D721Med (cell line): Measurements from ENCODE around the gene CASQ2.

Experiments
- DNase-seq: peaks from one replicate; pipeline ENCODE4 v3.0.0; 2011; ENCODE audit warnings: low spot score; ENCODE audit not compliant: insufficient read length
- FAIRE-seq: peaks from 2 replicates; lab custom pipeline; 2011; peaks lifted over from hg19 to GRCh38; lab: Jason Lieb, UNC
- TF ChIP-seq, protein P1 (sequence below): IDR thresholded peaks from 2 replicates; pipeline ENCODE4 v1.5.1; 2012; ENCODE audit warnings: mild to moderate bottlenecking, control low read depth; ENCODE audit not compliant: insufficient read depth; ENCODE audit errors: missing control alignments

Gene CASQ2

DNA sequence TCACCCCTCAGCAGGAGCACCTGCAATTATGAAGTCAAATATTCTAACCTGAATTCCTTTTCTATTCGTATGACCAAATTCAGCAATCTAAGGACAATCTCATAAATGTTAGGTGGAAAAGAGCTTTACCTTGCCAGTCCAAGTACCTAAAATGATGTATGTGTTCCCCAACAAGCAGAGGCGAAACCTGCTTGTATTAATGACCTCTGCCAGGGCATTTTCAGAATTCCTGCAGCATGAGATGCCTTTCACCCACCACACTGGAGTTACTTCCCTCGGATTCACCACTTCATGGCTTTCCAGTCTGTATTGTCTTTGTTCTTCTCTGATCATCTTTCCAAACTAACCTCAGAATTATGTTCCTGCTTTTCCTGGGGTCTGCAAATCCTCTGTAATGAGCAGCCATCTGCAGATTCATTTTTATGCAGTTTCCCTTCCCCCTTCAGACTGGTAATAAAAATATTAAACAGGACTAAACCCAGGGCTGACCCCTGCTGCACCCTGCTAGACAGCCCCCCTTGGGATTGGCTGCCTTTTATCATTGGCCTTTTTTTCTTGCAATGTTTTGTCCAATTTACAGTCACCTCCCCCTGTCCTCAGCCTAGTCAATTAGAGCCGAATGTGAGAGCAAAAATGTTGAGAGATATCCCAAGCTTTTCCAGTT is 26.6 kb upstream of the CASQ2 start:
- TF ChIP-seq, protein P1, sequence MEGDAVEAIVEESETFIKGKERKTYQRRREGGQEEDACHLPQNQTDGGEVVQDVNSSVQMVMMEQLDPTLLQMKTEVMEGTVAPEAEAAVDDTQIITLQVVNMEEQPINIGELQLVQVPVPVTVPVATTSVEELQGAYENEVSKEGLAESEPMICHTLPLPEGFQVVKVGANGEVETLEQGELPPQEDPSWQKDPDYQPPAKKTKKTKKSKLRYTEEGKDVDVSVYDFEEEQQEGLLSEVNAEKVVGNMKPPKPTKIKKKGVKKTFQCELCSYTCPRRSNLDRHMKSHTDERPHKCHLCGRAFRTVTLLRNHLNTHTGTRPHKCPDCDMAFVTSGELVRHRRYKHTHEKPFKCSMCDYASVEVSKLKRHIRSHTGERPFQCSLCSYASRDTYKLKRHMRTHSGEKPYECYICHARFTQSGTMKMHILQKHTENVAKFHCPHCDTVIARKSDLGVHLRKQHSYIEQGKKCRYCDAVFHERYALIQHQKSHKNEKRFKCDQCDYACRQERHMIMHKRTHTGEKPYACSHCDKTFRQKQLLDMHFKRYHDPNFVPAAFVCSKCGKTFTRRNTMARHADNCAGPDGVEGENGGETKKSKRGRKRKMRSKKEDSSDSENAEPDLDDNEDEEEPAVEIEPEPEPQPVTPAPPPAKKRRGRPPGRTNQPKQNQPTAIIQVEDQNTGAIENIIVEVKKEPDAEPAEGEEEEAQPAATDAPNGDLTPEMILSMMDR, result no peak
- no peak for FAIRE-seq

DNA sequence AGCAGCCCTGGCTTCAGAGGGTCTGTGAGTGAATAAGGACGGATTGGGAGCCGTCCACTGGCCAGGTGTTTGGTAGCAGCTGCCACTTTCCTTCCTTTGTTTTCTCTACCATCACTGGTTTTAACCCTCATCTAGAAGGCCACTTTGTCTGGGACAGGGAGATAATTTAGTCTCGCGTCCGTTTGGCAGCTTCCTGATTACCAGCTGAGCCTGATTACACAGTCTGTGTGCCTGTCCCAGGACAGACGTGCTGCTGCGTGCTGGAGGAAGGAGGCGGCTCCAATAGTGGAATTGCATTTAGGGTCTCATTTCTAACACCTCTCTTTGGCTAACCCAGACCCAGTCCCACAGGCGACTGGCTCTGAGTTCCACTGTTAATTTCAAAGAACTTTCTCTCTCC is 24.6 kb upstream of the CASQ2 start:
- FAIRE-seq, result no peak
- TF ChIP-seq, protein P1, result no peak
- no peak for DNase-seq

More for the DNA sequence above, 26.6 kb upstream of the CASQ2 start:
- no peak for DNase-seq

DNA sequence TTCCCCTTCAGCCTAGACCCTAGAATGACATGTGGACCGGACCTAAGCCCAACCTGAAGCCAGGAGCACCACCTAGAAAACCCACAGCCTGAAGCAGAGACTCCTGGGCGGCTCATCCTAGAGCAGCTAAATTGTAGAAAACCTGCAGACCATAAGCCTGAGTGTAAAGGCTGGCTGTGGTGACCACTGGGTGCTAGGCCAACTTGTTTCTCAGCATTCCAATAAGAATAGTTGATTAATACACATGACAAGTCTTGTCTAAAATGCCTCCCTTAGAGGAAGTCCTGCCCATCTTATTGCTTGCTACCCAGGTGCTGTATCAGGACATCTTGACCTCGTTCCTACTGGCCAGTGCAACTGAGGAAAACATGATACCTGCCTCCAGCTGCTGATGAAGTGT is 23.3 kb upstream of the CASQ2 start:
- TF ChIP-seq, protein P1, result no peak
- DNase-seq (no peak), FAIRE-seq (no peak)

DNA sequence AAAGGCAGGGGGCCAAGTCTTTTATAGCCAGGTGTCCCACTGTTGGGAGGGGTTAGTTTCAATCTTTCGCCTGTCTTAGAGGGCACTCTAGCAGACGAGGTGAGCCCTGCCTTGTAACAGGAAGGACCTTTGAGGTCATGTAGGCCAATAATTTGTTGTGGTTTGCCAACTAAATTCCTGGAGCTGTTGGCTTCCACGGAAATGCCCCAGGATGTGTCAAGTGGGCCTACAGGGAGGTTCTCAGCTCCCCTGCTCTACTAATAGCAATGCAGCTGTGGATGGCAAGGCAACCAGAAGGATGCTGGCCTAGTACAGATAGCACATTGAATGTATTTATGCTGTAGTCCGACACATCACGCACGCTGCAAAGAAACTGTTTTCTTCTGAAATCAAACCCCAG is 22.3 kb upstream of the CASQ2 start:
- no peak for DNase-seq
- TF ChIP-seq, protein P1, result no peak
- no peak for FAIRE-seq

DNA sequence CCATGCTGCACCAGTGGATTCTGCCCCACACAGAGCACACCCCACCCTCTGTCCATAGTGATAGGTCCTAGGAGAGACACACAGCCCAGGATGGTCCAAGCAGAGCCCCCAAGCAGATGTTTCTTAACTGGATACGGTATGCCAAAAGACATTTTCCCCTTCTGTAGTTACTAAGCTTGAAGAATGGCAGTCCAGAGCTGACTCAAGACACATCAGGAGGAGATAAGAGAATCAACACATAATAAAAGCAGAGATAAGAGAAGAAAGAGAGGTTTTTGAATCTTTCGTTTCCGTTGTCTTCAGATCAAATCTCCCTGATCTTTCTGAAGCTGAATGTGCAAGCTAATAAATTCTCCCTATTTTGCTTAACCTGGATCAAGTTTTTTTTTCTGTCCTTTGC is 21.8 kb upstream of the CASQ2 start:
- FAIRE-seq (no peak), DNase-seq (no peak)

DNA sequence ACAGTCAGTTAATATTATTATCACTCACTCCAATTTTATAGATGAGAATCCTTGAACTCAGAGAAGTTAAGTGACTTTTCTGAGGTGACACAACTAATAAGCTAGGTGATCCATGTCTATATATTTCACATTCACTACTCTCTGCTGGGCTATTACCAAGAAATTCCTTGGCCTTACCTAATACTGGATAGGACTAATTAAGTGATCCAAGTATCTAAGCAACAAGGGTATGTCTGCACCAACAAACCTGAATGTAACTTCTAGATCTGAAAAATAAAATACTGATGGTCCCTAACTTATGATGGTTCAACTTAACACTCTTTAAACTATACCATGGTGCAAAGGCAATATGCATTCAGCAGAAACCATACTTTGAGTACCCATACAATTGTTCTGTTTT is 14.8 kb upstream of the CASQ2 start:
- FAIRE-seq, result no peak

More for the DNA sequence above, 21.8 kb upstream of the CASQ2 start:
- TF ChIP-seq, protein P1, result no peak

DNA sequence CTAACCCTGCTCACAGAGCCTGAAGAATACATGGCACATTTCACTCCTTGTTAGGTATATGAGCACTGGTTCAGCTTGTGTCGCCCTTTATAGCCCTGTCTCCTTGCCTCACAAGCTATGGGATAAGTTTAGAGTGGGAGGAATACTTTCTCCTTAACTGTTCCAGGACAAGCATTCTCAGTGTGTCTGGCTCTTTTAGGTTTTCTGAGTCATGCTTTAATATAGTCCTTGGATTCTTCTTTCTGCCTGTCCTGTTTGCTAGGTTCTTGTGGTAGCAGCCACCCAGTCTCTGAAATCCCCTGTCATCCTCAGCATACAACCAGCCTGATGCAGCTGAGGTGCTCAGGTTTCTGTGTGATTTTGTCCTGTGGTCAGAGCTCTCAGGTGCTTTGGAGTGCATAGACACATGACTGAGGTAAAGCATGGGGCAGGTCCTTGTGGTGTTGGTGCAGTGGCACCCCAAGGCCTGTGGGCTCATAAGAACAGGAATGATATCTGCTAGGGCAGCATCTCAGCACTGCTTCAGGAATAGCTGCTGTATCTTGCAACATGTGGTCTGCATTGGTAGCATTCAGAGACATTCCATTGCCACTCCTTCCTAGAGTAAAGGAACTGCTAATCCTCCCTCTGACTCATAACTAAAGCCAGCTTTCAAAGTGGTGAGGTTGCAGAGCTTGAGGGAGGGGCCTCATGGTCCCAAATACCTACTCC is 14.2 kb upstream of the CASQ2 start:
- TF ChIP-seq, protein P1, result no peak
- DNase-seq (no peak), FAIRE-seq (no peak)

More for the DNA sequence above, 14.8 kb upstream of the CASQ2 start:
- TF ChIP-seq, protein P1, result no peak
- DNase-seq, result no peak
